BE2C (cell line): ENCODE data around the gene ZFAND2B.
"Not testable (repeated sequence)": the region's sequence is repeated elsewhere in the genome, so short reads cannot be mapped to it uniquely, and the experiment has no call there.

Source experiments
- DNase-seq: peaks from one replicate; pipeline ENCODE4 v3.0.0-alpha.2; 2020
- H3K27me3 ChIP-seq: fragments of 250-450 bp; sonication (Bioruptor Pico); 2 replicates; pipeline ENCODE4 v1.5.1; 2020; ENCODE audit warnings: mild to moderate bottlenecking
- H3K36me3 ChIP-seq: fragments of 250-450 bp; sonication (Bioruptor Pico); 2 replicates; pipeline ENCODE4 v1.5.1; 2020; ENCODE audit warnings: mild to moderate bottlenecking
- H3K4me1 ChIP-seq: fragments of 250-450 bp; sonication (Bioruptor Pico); 2 replicates; pipeline ENCODE4 v1.5.1; 2020
- H3K4me3 ChIP-seq: 2 replicates; pipeline ENCODE4 v1.5.1; 2011; ENCODE audit warnings: low read depth, low read length
- H3K9me3 ChIP-seq: fragments of 250-450 bp; sonication (Bioruptor Pico); 2 replicates; pipeline ENCODE4 v1.5.1; 2020
- CTCF ChIP-seq: IDR thresholded peaks from 2 replicates; pipeline ENCODE4 v1.5.1; 2012; ENCODE audit warnings: mild to moderate bottlenecking, low read depth, low read length

The ZFAND2B gene

GRCh38 chr2:219252900-219253752 lies 46.5 kb downstream of the ZFAND2B start, which contains the start of gene TUBA4B:
Gene TUBA4B (plus strand): TSS chr2:219253243. CDS start chr2:219253408, 165 bp downstream.
- no peaks in the 10 kb centered on the region for H3K9me3 ChIP-seq
- H3K27me3 ChIP-seq: peaks cover 48% of the 10 kb centered on the region
- H3K4me3 ChIP-seq: peak within 1 kb of the TSS; percentile 60
- DNase-seq: no peak
- TF ChIP-seq CTCF: no peak
- no peaks in the 10 kb centered on the region for H3K36me3 ChIP-seq
- peaks cover 15% of the 10 kb centered on the region for H3K4me1 ChIP-seq

- peak; percentile 77 for DNase-seq
- Histone ChIP-seq H3K27me3 (peaks cover 48% of the 10 kb centered on the region), H3K4me1 (peaks cover 14% of the 10 kb centered on the region), H3K9me3 (no peaks in the 10 kb centered on the region), H3K4me3 (peak within 1 kb of the TSS; percentile 60), H3K36me3 (no peaks in the 10 kb centered on the region)
- TF ChIP-seq CTCF: no peak
Observed at GRCh38 chr2:219253753-219254589, 47.4 kb downstream of the ZFAND2B start, which contains the start of gene TUBA4A. Gene TUBA4A (minus strand): TSS chr2:219253918. CDS start chr2:219253858, 60 bp downstream.

- Histone ChIP-seq H3K4me1 (peaks cover 6% of the 10 kb centered on the region), H3K9me3 (no peaks in the 10 kb centered on the region), H3K4me3 (peak overlapping the region; percentile 60), H3K36me3 (no peaks in the 10 kb centered on the region), H3K27me3 (peaks cover 48% of the 10 kb centered on the region)
- no peak for TF ChIP-seq CTCF
- DNase-seq: no peak
Observed at GRCh38 chr2:219254590-219255201, 48.1 kb downstream of the ZFAND2B start.

- not testable (repeated sequence) for DNase-seq, H3K4me3 ChIP-seq, H3K36me3 ChIP-seq, H3K9me3 ChIP-seq, H3K4me1 ChIP-seq
- peaks cover 26% of the 10 kb centered on the region for H3K27me3 ChIP-seq
Observed at GRCh38 chr2:219258942-219259341, 52.4 kb downstream of the ZFAND2B start.
